Thyroid gland (tissue), 4 donors: ENCODE data around the gene RNPEPL1. TPM values are rescaled to one million over a fixed set of nuclear protein-coding genes. Genes with fewer than 3 reads are reported as not detected.

Experiments used
- DNase-seq, 2 donors: peaks; one replicate each; pipeline ENCODE4 v3.0.0-alpha.2; 2019
- H3K27ac ChIP-seq, 3 donors: fragments of 200-600 bp; sonication (generic); 1 replicate in 2 of 3; 2 replicates in 1 of 3; pipeline ENCODE4 v1.5.1; 2016 to 2019; ENCODE audit warnings: mild to moderate bottlenecking in 1 of 3, moderate library complexity in 1 of 3
- H3K27me3 ChIP-seq: fragments of 200-600 bp; sonication (generic); one replicate; pipeline ENCODE4 v1.5.1; 2019
- H3K36me3 ChIP-seq, 2 donors: fragments of 200-600 bp; sonication (generic); one replicate each; pipeline ENCODE4 v1.5.1; 2016 to 2019
- H3K4me1 ChIP-seq, 2 donors: fragments of 200-600 bp; sonication (generic); one replicate each; pipeline ENCODE4 v1.5.1; 2017 to 2019
- H3K4me3 ChIP-seq, 3 donors: fragments of 200-600 bp; sonication (generic); replicated peaks in 1 of 3; 1 replicate in 2 of 3; 2 replicates in 1 of 3; pipeline ENCODE4 v1.5.1; 2016; ENCODE audit warnings: mild to moderate bottlenecking in 1 of 3
- H3K9me3 ChIP-seq: fragments of 200-600 bp; sonication (generic); one replicate; pipeline ENCODE4 v1.5.1; 2017
- POLR2A ChIP-seq, 2 donors: fragments of 450-650 bp; IDR thresholded peaks; one replicate each; pipeline ENCODE4 v1.6.1; 2017; ENCODE audit warnings: antibody characterized with exemption in 2 of 2, mild to moderate bottlenecking in 2 of 2, moderate library complexity in 1 of 2
- WGBS, 2 donors: methylation state at CpG; one replicate each; pipeline ENCODE4 v1.1.5; 2017; 5-methylcytosine and 5-hydroxymethylcytosine counted together
- intact Hi-C: fragments of 100-400 bp; cut with DNase I; formaldehyde crosslinking; loops from one replicate; pipeline ENCODE4 v1.15.1; 2023
- total RNA-seq, 4 donors: library from RNA; depleted of rRNA; stranded (reverse); fragments of >200 nt; gene quantifications; one replicate each; pipeline ENCODE4 v1.2.3, GENCODE V29; 2016
- TF ChIP-seq, protein P1 (sequence below), 6 experiments: fragments of 200-600 bp in 3 of 6; fragments of 450-650 bp in 3 of 6; sonication (generic) in 3 of 6; IDR thresholded peaks; one replicate each; pipeline ENCODE4 v1.5.1; 2016 to 2019; ENCODE audit warnings: antibody characterized with exemption in 6 of 6, mild to moderate bottlenecking in 2 of 6, inconsistent platforms in 1 of 6, moderate library complexity in 1 of 6

The RNPEPL1 gene
- total RNA-seq, 4 donors from 2014 or later: 20.0 to 45.5 (median 37.3) TPM

DNA sequence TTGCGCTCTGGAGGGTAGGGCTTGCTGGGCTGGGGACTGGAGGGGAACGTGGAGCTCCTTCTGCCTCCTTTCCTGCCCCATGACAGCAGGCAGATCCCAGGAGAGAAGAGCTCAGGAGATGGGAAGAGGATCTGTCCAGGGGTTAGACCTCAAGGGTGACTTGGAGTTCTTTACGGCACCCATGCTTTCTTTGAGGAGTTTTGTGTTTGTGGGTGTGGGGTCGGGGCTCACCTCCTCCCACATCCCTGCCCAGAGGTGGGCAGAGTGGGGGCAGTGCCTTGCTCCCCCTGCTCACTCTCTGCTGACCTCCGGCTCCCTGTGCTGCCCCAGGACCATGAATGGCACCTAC is 61.3 kb downstream of the RNPEPL1 start:
- intact Hi-C loops: no loop called here
- whole genome bisulfite sequencing, 2 donors: 78 to 87% methylated on average over 4 of the region's 5 CpGs
- DNase-seq: no peak
- no peaks in the 10 kb centered on the region for H3K27me3 ChIP-seq
- H3K27ac ChIP-seq: no peak overlapping the region
- no peaks in the 10 kb centered on the region for H3K9me3 ChIP-seq
- H3K4me3 ChIP-seq: no peak overlapping the region
- no peaks in the 10 kb centered on the region for H3K4me1 ChIP-seq
- H3K36me3 ChIP-seq: no peaks in the 10 kb centered on the region
- TF ChIP-seq, protein P1, sequence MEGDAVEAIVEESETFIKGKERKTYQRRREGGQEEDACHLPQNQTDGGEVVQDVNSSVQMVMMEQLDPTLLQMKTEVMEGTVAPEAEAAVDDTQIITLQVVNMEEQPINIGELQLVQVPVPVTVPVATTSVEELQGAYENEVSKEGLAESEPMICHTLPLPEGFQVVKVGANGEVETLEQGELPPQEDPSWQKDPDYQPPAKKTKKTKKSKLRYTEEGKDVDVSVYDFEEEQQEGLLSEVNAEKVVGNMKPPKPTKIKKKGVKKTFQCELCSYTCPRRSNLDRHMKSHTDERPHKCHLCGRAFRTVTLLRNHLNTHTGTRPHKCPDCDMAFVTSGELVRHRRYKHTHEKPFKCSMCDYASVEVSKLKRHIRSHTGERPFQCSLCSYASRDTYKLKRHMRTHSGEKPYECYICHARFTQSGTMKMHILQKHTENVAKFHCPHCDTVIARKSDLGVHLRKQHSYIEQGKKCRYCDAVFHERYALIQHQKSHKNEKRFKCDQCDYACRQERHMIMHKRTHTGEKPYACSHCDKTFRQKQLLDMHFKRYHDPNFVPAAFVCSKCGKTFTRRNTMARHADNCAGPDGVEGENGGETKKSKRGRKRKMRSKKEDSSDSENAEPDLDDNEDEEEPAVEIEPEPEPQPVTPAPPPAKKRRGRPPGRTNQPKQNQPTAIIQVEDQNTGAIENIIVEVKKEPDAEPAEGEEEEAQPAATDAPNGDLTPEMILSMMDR (IDR thresholded peaks at IDR 0.05): no peak
- TF ChIP-seq POLR2A (IDR thresholded peaks at IDR 0.05): no peak

GRCh38 chr2:240629968-240630770 is 61.9 kb downstream of the RNPEPL1 start:
- H3K27me3 ChIP-seq: no peaks in the 10 kb centered on the region
- intact Hi-C loops: no loop called here
- H3K27ac ChIP-seq: no peak overlapping the region
- WGBS, 2 donors: 95 to 99% methylated on average over 35 to 40 of the region's 50 CpGs
- H3K4me1 ChIP-seq: no peaks in the 10 kb centered on the region
- no peak overlapping the region for H3K4me3 ChIP-seq
- DNase-seq: no peak
- TF ChIP-seq POLR2A (IDR thresholded peaks at IDR 0.05): no peak
- TF ChIP-seq, protein P1 (IDR thresholded peaks at IDR 0.05): no peak
- H3K36me3 ChIP-seq: no peaks in the 10 kb centered on the region
- no peaks in the 10 kb centered on the region for H3K9me3 ChIP-seq

Other genes with a start within 250 kb of the RNPEPL1 start
- 10 to 100 TPM; 14.1 to 35.5 (median 26.8) TPM for gene GPC1, start 132.8 kb upstream of the RNPEPL1 start, total RNA-seq
- 10 to 100 TPM; 17.4 to 24.7 (median 21.0) TPM for gene ANKMY1, start 10.5 kb upstream of the RNPEPL1 start, total RNA-seq
- 10 to 100 TPM in 1 of 4 donors, 1 to 10 TPM in 3; 6.6 to 12.5 (median 9.2) TPM for gene DUSP28, start 8.1 kb upstream of the RNPEPL1 start, total RNA-seq
- 10 to 100 TPM; 19.3 to 25.3 (median 21.7) TPM for gene CAPN10, start 18.2 kb downstream of the RNPEPL1 start, total RNA-seq
- 1 to 10 TPM in 2 of 4 donors, under 1 TPM in 2; 0.29 to 1.7 (median 1.0) TPM for gene GPR35, start 57.0 kb downstream of the RNPEPL1 start, total RNA-seq
- gene AQP12B, start 114.4 kb downstream of the RNPEPL1 start, total RNA-seq: under 1 TPM in 1 of 4 donors, not detected in 3; 0.13 TPM
- not detected for gene AQP12A, start 123.4 kb downstream of the RNPEPL1 start, total RNA-seq